A549 treated with AZD9567 at 1 μM for 4 hours (cell line): ENCODE results near the gene TMEM245. TPM values are rescaled to one million over a fixed set of nuclear protein-coding genes. Genes with fewer than 3 reads are reported as not detected.

ENCODE experiments used
- total RNA-seq: library from RNA; stranded (reverse); fragments of 200-300 nt; extraction: Qiagen RNA extraction; gene quantifications from 5 replicates; pipeline ENCODE4 v1.2.3, GENCODE V29; 2022; ENCODE audit not compliant: insufficient read depth

Gene TMEM245
- total RNA-seq: 36.8 to 52.4 TPM (median 49.7 TPM) in 5 replicates

DNA sequence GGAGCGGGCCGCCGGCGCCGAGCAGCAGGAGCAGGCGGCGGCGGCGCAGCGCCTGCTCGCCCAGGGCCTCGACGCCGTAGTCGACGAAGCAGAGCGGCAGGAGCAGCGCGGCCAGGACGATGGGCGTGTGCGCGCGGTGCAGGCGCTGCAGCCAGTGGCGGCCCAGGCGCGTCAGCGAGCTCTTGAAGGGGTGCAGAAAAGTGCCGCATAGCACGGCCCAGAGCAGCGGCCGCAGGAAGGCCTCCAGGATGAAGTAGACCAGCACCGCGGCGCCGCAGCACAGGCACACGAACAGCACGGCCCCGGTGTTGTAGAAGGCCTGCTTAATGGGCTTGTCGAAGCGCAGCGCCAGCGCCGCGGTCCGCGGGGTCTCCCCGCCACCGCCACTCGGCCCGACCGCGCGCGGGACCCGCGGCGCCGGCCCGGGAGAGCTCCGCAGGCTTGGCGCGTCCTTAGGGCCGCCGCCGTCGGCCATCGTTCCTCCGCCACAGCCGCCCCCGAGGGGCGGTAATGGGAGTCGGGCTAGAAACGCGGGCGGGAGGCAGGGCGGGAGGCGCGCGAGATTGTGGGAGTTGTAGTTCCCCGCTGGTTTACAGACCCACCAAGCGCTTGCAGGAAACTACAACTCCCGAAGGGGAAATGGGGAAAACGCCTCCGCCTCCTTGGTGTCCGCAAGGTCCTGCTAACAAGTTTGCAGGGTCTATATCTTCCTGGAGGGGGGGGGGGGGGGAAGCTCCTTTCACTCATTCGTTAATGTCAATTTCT, at the start of gene TMEM245:
Gene TMEM245 (minus strand): TSS at position 509 of the 765 bp plus-strand sequence. CDS start 34 bp downstream, at position 475.

DNA sequence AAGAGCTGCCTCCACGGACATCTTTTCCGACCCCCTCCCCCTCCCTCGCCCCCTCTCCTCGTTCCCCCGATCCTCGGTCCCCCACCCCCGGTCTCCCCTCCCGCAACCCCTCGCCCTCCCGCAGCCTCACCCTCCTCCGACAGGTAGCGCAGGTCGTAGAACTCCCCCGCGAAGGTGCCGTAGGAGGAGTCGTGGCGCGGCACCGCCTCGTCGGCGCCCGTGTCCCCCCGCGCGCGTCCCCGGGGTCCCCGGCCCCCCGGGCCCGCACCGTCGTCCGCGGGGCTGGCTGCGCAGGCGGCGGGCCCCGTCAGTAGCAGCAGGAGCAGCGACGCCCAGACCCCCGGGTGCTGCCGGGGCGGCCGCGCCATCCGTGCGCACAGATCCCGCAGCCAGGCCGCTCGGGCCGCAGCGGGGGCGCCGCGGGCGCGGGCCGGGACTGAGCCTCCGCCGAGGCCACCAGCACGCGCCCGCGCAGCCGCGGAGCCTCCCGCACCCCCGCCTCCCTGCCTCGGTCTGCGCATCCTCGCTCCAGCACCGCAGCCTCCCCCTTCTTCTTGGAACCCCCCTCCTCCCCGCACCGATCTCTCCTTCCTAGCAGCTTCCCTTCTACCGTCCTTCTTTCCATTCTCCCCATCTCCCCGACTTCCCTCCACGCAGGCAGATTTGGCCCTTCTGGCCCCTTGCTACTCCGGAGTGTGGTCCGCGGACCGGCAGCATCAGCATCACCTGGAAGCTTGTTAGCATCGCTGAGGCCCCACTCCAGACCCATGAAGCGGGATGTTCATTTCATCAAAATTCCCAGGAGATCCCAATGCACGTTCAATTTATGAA, 47.2 kb upstream of the TMEM245 start, which contains the start of gene FRRS1L:
Gene FRRS1L (minus strand): TSS at position 479 of the 831 bp plus-strand sequence. CDS start 111 bp downstream, at position 368.

DNA sequence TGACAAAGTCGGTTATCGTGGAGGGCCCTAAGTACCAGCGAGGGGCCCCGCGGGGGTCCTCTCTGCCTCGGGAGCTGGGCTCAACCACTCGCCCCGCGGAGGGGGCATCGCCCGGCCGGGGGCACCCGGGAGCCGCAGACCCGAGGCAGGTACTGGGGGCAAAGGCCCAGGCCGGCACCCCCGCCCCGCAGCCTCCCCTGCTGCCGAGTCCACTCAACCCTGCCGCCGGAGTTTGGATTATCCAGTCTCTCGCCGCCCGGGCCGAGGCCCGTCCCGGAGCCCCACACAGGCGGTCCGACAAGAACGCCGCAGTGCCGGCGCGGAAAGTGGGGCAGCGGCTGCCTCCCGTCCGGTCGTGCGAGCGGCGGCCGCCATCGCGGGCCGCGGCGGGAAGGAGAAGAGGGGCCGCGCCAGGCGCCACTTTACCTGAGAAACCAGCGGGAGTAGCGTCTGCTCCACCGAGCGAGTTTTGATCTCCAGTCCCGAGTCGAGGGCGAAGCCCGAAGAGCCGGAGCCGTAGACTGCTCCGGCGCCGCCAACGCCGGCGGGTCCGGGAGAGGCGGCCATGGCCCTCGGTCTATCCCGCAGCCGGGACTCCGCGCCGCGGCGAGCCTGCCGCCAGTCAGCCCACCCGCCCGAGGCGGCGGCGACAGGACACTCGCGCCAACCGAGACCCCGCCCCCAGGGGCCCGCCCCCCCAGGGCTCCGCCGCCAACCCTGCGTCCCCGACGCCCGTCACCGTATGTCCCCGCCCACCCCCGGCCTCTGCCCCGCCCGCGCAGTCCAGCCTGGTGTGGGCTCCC, 106.7 kb downstream of the TMEM245 start, which contains the start of gene CTNNAL1:
Gene CTNNAL1 (minus strand): TSS at position 624 of the 803 bp plus-strand sequence. CDS start 57 bp downstream, at position 567.

Other genes starting within 250 kb of the TMEM245 start
- gene ELP1, start 185.8 kb downstream of the TMEM245 start, total RNA-seq: 19.2 to 28.7 TPM (median 20.5 TPM) in 5 replicates
- 20.0 to 33.0 TPM (median 21.3 TPM) in 5 replicates for gene ABITRAM, start 185.5 kb downstream of the TMEM245 start, total RNA-seq
- gene CTNNAL1, start 106.4 kb downstream of the TMEM245 start, total RNA-seq: 44.4 to 55.1 TPM (median 49.9 TPM) in 5 replicates
- gene FRRS1L, start 47.3 kb upstream of the TMEM245 start, total RNA-seq: 0.12 to 0.27 TPM (median 0.13 TPM) in 4 of 5 replicates, not detected in the other
- 14.4 to 17.8 TPM (median 16.6 TPM) in 5 replicates for gene EPB41L4B, start 201.1 kb upstream of the TMEM245 start, total RNA-seq